SU-DHL-6 (cell line): Measurements from ENCODE around the gene ARSK.

Experiments
- EZH2phosphoT487 ChIP-seq: fragments of 200-600 bp; sonication (generic), shearing (Covaris generic); conservative IDR thresholded peaks from 2 replicates; pipeline ENCODE4 v1.6.1; 2018; ENCODE audit warnings: mild to moderate bottlenecking, antibody characterized with exemption, low read length, moderate library complexity, mixed read lengths
- TF ChIP-seq, protein P1 (sequence below): fragments of 200-600 bp; sonication (generic); IDR thresholded peaks from one replicate; pipeline ENCODE4 v1.5.1; 2017; ENCODE audit warnings: antibody characterized with exemption, mild to moderate bottlenecking, low read length, moderate library complexity; ENCODE audit not compliant: insufficient read depth, poor library complexity, severe bottlenecking

DNA sequence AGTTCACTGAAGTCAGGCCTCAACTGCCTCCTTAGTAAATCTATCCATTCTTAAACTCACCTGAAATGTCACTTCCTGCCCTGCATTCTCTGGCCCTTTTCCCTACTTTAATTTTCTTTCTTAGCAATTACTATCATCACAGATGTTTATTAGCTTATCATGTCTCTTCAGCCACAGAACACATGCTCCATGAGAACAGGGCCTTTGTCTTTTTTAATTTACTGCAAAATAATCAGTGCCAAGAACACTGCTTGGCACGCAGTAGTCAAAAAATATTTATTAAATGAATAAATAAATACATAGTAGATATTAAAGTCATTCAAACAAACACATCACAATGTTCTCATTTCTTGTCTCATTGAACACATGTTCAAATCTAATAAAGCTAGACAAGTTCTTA lies 46.4 kb upstream of the ARSK start:
- TF ChIP-seq, protein P1, sequence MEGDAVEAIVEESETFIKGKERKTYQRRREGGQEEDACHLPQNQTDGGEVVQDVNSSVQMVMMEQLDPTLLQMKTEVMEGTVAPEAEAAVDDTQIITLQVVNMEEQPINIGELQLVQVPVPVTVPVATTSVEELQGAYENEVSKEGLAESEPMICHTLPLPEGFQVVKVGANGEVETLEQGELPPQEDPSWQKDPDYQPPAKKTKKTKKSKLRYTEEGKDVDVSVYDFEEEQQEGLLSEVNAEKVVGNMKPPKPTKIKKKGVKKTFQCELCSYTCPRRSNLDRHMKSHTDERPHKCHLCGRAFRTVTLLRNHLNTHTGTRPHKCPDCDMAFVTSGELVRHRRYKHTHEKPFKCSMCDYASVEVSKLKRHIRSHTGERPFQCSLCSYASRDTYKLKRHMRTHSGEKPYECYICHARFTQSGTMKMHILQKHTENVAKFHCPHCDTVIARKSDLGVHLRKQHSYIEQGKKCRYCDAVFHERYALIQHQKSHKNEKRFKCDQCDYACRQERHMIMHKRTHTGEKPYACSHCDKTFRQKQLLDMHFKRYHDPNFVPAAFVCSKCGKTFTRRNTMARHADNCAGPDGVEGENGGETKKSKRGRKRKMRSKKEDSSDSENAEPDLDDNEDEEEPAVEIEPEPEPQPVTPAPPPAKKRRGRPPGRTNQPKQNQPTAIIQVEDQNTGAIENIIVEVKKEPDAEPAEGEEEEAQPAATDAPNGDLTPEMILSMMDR, result no peak
- TF ChIP-seq EZH2phosphoT487, result no peak
